Keratinocyte (primary cell): Measurements from ENCODE around the gene SMIM14. TPM values are rescaled to one million over a fixed set of nuclear protein-coding genes. Genes with fewer than 3 reads are reported as not detected.

Experiments
- DNase-seq: peaks from one replicate; pipeline ENCODE4 v3.0.0-alpha.2; 2011; ENCODE audit warnings: low read depth, missing footprints, low spot score
- FAIRE-seq: peaks from 2 replicates; lab custom pipeline; 2011; peaks lifted over from hg19 to GRCh38; lab: Jason Lieb, UNC
- H2AFZ ChIP-seq: 2 replicates; pipeline ENCODE4 v1.6.0; 2012; ENCODE audit warnings: low read length, control low read depth, inconsistent platforms; ENCODE audit not compliant: control insufficient read depth
- H3K27ac ChIP-seq: 2 replicates; pipeline ENCODE4 v1.5.1; 2011; ENCODE audit warnings: low read length; ENCODE audit not compliant: control insufficient read depth, insufficient read depth
- H3K27me3 ChIP-seq: 3 replicates; pipeline ENCODE4 v1.6.0; 2011; ENCODE audit warnings: low read length; ENCODE audit not compliant: control insufficient read depth, insufficient read depth; ENCODE audit errors: extremely low read depth
- H3K36me3 ChIP-seq, 2 experiments: 2 replicates in 1 of 2; 3 replicates in 1 of 2; pipeline ENCODE4 v1.5.1; 2011; ENCODE audit warnings: low read length in 2 of 2, mild to moderate bottlenecking in 1 of 2; ENCODE audit not compliant: control insufficient read depth in 2 of 2, insufficient read depth in 2 of 2; ENCODE audit errors: extremely low read depth in 1 of 2
- H3K4me1 ChIP-seq: 3 replicates; pipeline ENCODE4 v1.5.1; 2011; ENCODE audit warnings: low read length; ENCODE audit not compliant: control insufficient read depth, insufficient read depth; ENCODE audit errors: extremely low read depth
- H3K4me2 ChIP-seq: 3 replicates; pipeline ENCODE4 v1.6.0; 2011; ENCODE audit warnings: low read depth, low read length; ENCODE audit not compliant: control insufficient read depth, insufficient read depth; ENCODE audit errors: extremely low read depth
- H3K4me3 ChIP-seq, 3 experiments: fragments of 200-600 bp in 1 of 3; sonication (generic) in 1 of 3; 2 replicates in 2 of 3; 3 replicates in 1 of 3; pipeline ENCODE4 v1.5.1; 2011 to 2016; ENCODE audit warnings: low read length in 3 of 3, mild to moderate bottlenecking in 3 of 3, control low read depth in 2 of 3, inconsistent platforms in 1 of 3, low read depth in 1 of 3, mixed read lengths in 1 of 3, mixed run types in 1 of 3, moderate library complexity in 1 of 3; ENCODE audit not compliant: control insufficient read depth in 2 of 3, insufficient read depth in 2 of 3; ENCODE audit errors: extremely low read depth in 1 of 3
- H3K79me2 ChIP-seq: 2 replicates; pipeline ENCODE4 v1.6.0; 2012; ENCODE audit warnings: low read length; ENCODE audit not compliant: control insufficient read depth, insufficient read depth
- H3K9ac ChIP-seq: 3 replicates; pipeline ENCODE4 v1.6.0; 2011; ENCODE audit warnings: low read length; ENCODE audit not compliant: control insufficient read depth, insufficient read depth; ENCODE audit errors: extremely low read depth
- H3K9me1 ChIP-seq: 3 replicates; pipeline ENCODE4 v1.6.0; 2011; ENCODE audit warnings: low read length; ENCODE audit not compliant: control insufficient read depth, insufficient read depth; ENCODE audit errors: extremely low read depth
- H3K9me3 ChIP-seq: 2 replicates; pipeline ENCODE4 v1.5.1; 2012; ENCODE audit warnings: low read depth, low read length; ENCODE audit not compliant: control insufficient read depth
- H4K20me1 ChIP-seq: 3 replicates; pipeline ENCODE4 v1.6.0; 2011; ENCODE audit warnings: low read length; ENCODE audit not compliant: control insufficient read depth, insufficient read depth; ENCODE audit errors: extremely low read depth
- EZH2 ChIP-seq: IDR thresholded peaks from one replicate; pipeline ENCODE4 v1.6.1; 2012; ENCODE audit warnings: inconsistent platforms, mild to moderate bottlenecking, low read length, moderate library complexity
- dilution Hi-C: fragments of 300-500 bp; cut with MboI; formaldehyde crosslinking; loops from one replicate; pipeline ENCODE4 v1.7.0; 2020; ENCODE audit warnings: low sequenced_read_pairs; ENCODE audit not compliant: extremely low pct_ligation_motif_present
- polyA plus RNA-seq, 5 experiments: library from polyadenylated mRNA; depleted of rRNA in 3 of 5; stranded (reverse) in 3 of 5; stranded (forward) in 1 of 5; unstranded in 1 of 5; fragments of >200 nt; gene quantifications; 1 replicate in 1 of 5; 2 replicates in 3 of 5; 3 replicates in 1 of 5; pipeline versions ENCODE4 v1.2.1 to v1.2.3, GENCODE V29; 2011 to 2012; ENCODE audit warnings: missing spikeins in 2 of 5, low read depth in 1 of 5, low replicate concordance in 1 of 5
- TF ChIP-seq, protein P1 (sequence below), 3 experiments: IDR thresholded peaks in 1 of 3; conservative IDR thresholded peaks in 1 of 3; optimal IDR thresholded peaks in 1 of 3; 2 replicates in 2 of 3; 3 replicates in 1 of 3; pipeline versions ENCODE3 to v1.5.1; 2011; ENCODE audit warnings: low read length in 3 of 3, mild to moderate bottlenecking in 3 of 3, moderate library complexity in 2 of 3, control low read depth in 1 of 3, inconsistent platforms in 1 of 3; ENCODE audit not compliant: insufficient read depth in 2 of 3; ENCODE audit errors: extremely low read depth in 1 of 3

Gene SMIM14
- polyA plus RNA-seq, 1 donor (not counting 4 experiments of a cell fraction or from before 2014, with no cell fraction given) = 13.9 TPM

DNA sequence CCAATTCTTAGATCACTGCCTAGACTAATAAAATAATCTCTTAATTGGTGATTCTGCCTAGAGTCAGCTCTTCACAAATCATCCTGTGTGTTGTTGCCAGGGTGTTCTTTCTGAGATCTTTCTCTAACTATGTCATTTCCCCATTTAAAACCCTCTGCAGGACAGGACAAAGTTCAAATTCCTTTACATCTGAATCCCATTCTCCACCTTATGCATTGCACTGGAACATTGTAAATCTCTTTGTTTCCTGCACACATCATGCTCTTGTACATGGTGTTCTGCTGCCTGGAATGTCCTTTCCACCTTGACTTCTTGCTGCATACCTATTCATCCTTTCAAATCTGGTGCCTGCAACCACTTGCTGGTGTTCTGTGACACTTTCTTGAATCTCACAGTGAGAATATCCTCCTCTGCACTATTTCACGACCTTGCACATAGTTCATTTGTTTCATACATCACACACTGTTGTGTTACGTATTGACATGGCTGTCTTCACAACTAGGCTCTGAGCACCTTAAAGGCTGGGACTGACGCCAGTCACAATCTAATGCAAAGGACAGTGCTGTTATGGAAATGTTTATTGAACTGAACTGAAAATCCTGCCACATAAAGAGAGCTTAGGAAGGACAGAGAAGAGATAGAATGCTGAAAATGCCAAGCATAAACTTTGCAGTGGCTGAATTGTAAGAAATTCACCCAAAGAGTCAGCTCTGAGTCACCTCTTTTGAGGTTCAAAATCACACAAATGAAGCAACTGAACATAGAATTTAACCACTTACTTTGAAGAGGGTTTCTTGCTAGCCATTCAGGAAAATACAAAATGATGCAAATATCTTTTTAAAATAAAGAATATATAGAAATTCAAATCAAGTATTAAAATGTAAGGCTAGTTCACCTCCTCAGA, 26.4 kb upstream of the SMIM14 start:
- DNase-seq = no peak
- dilution Hi-C loops = no loop called here
- TF ChIP-seq, protein P1, sequence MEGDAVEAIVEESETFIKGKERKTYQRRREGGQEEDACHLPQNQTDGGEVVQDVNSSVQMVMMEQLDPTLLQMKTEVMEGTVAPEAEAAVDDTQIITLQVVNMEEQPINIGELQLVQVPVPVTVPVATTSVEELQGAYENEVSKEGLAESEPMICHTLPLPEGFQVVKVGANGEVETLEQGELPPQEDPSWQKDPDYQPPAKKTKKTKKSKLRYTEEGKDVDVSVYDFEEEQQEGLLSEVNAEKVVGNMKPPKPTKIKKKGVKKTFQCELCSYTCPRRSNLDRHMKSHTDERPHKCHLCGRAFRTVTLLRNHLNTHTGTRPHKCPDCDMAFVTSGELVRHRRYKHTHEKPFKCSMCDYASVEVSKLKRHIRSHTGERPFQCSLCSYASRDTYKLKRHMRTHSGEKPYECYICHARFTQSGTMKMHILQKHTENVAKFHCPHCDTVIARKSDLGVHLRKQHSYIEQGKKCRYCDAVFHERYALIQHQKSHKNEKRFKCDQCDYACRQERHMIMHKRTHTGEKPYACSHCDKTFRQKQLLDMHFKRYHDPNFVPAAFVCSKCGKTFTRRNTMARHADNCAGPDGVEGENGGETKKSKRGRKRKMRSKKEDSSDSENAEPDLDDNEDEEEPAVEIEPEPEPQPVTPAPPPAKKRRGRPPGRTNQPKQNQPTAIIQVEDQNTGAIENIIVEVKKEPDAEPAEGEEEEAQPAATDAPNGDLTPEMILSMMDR (optimal IDR thresholded peaks at IDR 0.05 in 1 of 3, IDR thresholded peaks at IDR 0.05 in 1 of 3, conservative IDR thresholded peaks at IDR 0.05 in 1 of 3; ENCODE audit: extremely low read depth in 1 of 3, insufficient read depth in 2 of 3, low read length in 3 of 3) = no peak
- TF ChIP-seq EZH2 = no peak
- Histone ChIP-seq H3K9me1 (no peaks in the 10 kb centered on the region), H4K20me1 (no peaks in the 10 kb centered on the region), H3K9ac (no peak overlapping the region), H3K27ac (no peak overlapping the region), H3K4me2 (no peak overlapping the region), H2AFZ (no peak overlapping the region), H3K9me3 (no peaks in the 10 kb centered on the region), H3K27me3 (no peaks in the 10 kb centered on the region), H3K79me2 (no peaks in the 10 kb centered on the region), H3K4me3 (no peak overlapping the region), H3K4me1 (no peaks in the 10 kb centered on the region), H3K36me3 (no peaks in the 10 kb centered on the region)
- FAIRE-seq = peak; percentile 32

DNA sequence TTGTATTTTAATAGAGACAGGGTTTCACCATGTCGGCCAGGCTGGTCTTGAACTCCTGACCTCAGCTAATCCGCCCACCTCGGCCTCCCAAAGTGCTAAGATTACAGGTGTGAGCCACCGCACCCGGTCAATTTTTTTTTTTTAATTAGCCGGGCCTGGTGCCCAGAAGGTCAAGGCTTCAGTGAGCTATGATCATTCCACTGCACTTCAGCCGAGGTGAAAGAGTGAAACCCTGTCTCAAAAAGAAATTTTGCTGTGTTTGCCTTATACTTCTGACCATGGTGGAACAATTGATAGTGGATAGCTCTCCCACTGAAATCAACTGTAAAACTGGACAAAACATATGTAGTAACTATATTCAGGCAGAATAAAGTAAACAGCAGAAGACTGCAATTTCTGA, 24.0 kb upstream of the SMIM14 start:
- no peak overlapping the region for H3K27ac ChIP-seq

More for the DNA sequence above, 24.0 kb upstream of the SMIM14 start:
- no peak for FAIRE-seq
- H2AFZ ChIP-seq = no peak overlapping the region
- H3K9me1 ChIP-seq = no peaks in the 10 kb centered on the region
- TF ChIP-seq EZH2 = no peak
- TF ChIP-seq, protein P1 (optimal IDR thresholded peaks at IDR 0.05 in 1 of 3, IDR thresholded peaks at IDR 0.05 in 1 of 3, conservative IDR thresholded peaks at IDR 0.05 in 1 of 3; ENCODE audit: extremely low read depth in 1 of 3, insufficient read depth in 2 of 3, low read length in 3 of 3) = no peak
- no peak for DNase-seq
- H3K9me3 ChIP-seq = no peaks in the 10 kb centered on the region
- no peak overlapping the region for H3K4me3 ChIP-seq
- H3K9ac ChIP-seq = no peak overlapping the region
- dilution Hi-C loops = no loop called here
- H3K27me3 ChIP-seq = no peaks in the 10 kb centered on the region
- no peaks in the 10 kb centered on the region for H3K79me2 ChIP-seq
- H3K36me3 ChIP-seq = no peaks in the 10 kb centered on the region
- H3K4me2 ChIP-seq = no peak overlapping the region
- no peaks in the 10 kb centered on the region for H4K20me1 ChIP-seq
- H3K4me1 ChIP-seq = no peaks in the 10 kb centered on the region
